DLD1 (cell line): ENCODE data around the gene MAL.

Experiments used
- in situ Hi-C: cut with HindIII; loops from 2 replicates; pipeline ENCODE4 v1.10.0; 2017; ENCODE audit warnings: low sequenced_read_pairs

Gene MAL

DNA sequence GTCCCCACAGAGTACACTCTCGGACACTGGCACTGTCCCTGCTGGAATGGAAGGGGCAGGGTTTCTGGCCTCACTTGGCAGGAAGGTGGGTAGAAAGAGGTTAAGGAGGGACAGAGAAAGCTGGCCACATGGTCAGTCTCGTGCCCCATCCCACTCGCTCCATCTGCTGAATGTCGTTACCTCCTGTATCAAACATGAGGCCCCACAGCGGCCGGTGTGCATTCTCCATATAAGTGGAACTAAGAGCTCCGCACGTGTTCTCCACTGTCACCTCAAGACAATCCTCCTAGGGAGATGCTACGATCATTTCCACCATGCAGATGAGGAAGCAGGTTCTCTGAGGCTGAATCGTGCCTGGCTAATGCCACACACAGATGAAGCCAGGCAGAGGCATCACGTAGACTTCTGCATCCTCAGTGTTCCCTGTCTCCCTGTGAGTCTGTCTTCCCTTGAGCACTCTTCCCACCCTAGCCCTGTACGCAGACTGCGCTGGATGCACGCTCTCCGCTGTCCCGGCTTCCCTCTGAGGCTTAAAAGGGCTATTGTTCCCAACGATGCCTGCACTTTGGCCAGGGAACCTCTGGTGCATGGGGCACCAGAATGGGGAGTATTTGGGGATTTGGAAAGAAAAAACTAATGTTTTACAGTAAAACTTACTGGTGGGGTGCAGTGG lies 35.1 kb downstream of the MAL start:
- in situ Hi-C loops: no loop called here

GRCh38 chr2:95061119-95061512 lies 35.6 kb downstream of the MAL start:
- in situ Hi-C loops: no loop called here

- in situ Hi-C loops: no loop called here
These were observed 36.2 kb downstream of the MAL start for GRCh38 chr2:95061601-95062183.

GRCh38 chr2:95062242-95063085 lies 37.0 kb downstream of the MAL start:
- in situ Hi-C loops: no loop called here

DNA sequence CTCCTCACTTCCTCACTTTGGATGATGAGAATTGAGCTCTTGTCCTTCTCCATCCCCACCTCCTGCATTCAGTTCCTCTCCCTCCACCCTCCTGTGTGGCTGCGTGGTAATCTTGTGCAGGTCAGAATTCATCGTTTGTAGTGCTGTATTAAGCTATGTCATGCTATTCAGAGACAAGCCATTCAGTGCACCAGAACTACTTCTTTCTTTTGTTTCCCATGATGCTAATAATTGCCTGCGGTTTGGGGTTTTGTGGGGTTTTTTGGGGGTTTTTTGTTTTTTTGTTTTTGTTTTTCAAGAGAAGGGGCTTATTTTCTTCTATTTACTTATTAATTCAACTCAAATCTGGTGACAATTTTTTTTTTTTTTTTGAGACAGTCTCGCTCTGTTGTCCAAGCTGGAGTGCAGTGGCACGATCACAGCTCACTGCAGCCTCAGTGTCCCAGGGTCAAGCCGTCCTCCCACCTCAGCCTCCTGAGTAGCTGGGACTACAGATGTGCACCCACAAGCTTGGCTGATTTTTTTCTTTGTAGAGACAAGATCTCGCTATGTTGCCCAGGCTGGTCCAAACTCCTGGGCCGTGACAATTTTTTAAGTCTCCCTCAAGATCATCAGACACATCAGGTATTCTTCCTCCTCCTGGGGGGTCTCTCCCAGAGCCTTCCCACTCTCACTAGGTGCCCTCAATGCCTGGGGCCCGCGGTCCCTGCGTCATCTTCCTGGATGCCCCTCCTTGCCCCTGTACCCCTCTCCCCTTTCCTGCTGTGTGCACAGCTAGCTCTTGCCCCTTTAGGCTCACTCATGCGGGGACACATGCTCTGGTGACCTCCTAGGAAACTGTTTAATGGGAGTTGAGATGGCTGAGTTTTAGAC lies 37.8 kb downstream of the MAL start:
- in situ Hi-C loops: no loop called here

- in situ Hi-C loops: no loop called here
These were observed 42.7 kb downstream of the MAL start for GRCh38 chr2:95068256-95068655.

DNA sequence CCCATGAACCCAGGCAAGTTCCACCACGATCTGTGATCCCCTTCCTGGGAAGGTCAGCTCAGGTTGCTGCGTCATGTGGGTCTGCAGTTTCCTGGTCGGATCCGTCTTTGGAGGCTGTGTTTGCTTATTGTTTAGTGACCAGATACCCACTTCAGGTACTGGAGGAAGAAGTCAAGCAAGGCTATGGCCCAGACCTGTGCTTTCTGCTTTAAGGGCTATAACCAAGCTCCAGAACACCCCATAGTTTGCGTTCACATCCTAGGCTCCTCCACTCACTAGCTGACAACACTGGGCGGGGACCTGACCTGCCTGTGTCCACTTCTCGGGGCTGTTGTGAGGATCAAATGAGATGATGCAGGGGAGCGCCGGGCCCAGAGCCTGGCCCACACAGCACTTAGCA lies 44.0 kb downstream of the MAL start:
- in situ Hi-C loops: no loop called here

GRCh38 chr2:95071856-95072255 lies 46.3 kb downstream of the MAL start:
- in situ Hi-C loops: no loop called here

DNA sequence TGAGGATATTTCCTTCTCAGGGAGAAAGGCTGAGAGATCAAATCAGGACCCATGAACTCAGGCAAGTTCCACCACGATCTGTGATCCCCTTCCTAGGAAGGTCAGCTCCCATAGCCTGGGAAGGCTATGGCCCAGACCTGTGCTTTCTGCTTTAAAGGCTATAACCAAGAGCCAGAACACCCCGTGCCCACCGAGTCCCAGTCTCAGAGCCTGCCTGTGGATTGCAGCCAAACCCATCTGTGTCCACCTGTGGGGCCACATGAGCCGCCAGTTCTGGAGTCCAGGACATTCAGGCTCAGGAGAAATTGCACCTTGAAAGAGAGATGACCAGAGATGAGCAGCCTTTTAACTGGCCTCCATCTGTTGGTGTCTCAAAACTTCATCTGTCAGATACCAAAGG lies 46.9 kb downstream of the MAL start:
- in situ Hi-C loops: no loop called here

GRCh38 chr2:95073856-95074662 lies 48.6 kb downstream of the MAL start:
- in situ Hi-C loops: no loop called here

- in situ Hi-C loops: no loop called here
These were observed 49.3 kb downstream of the MAL start for GRCh38 chr2:95074663-95075439.

GRCh38 chr2:95075440-95076132 lies 50.1 kb downstream of the MAL start:
- in situ Hi-C loops: no loop called here

DNA sequence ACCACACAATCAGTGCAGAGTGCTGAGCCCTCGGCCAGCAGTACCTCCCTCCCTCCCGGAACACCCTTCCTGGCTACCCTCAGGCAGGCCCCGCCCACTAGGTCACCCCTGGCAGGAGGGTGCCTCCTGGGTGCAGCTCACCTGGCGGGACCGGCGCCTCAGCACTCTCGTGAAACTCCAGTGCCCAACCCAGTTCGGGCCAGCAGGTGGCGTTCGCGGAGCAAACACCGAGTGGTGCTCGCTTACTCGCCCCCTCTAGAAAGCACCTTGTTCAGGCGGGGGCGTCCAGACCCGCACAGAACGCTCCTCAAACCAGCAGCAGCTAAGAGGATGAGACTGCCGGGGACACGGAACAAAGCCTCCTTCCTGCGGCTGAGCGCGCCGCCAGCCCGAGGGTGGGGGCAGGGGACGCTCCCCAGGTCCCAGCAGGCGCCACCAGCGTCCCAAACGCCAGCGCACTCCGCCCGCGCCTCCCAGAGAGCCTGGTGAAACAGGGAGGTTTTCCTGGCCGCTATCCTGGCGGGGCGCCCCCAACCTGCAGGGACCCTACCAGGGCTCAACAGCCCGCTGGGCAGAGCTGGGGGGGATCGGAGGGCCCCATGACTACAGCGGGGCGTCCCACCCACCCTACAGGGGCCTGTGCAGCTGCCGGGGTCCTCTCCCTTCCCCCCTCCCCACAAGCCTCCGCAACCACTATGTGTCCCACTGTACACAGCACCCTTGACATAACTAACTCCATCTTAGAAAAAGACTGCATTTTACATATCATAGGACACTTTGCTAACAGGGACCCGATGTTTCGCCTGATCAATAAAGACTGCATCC lies 51.4 kb downstream of the MAL start:
- in situ Hi-C loops: no loop called here

GRCh38 chr2:95077530-95077825 lies 52.0 kb downstream of the MAL start:
- in situ Hi-C loops: no loop called here

DNA sequence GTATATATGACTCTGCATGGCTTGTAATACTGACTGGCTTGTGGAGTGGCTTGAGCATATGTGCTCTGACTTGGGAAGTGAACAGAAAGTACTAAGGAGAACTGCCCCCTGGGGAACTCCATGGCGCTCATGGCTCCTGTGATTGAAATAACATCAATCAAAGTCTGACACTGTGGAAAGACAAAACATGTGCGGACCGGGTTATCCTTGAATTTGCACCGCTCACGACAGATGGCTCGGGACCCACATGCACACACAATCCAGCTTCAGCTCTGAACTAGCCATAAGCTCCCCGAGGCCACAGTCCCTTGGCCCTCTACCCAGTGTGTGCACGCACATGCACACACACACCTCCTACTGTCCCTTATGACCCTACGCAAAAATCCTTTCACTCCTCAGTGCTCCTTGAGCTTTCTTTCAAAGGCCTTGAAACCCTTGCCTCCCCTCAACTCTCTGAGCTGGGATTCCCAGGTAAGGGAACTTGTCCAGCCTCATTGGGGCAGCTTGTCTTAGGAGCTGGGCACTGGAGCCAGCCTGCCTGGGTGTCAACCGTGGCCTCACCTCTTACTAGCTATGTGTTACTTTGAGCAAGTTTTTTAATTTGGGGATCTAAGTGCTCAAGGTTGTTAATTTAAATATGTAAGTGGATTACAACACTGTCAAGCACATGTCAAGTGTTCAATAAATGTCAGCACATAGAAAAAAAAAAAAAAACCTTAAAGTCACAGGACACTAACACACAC lies 52.5 kb downstream of the MAL start:
- in situ Hi-C loops: no loop called here

DNA sequence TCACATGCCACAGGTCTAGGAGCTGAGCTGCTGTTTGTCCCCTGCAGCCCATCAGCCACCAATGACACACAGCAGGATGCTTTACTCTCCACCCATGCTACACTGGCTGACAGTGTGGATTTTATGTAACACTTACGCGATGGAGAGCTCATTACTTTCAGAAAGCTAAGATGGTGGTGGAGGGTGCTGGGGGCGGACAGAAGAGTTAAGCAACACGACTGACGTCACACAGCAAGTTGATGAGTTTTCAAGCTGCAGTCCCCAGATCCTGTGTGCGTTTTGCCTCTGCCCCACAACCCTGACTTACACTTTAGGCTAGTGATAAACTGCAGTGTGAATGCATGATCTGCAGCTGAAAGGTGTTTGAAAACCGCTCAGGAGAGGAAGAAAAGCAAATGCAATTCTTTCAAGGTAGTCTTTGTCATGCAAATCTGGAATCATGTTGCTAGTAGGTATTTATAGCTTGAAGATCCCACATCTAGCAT lies 53.7 kb downstream of the MAL start:
- in situ Hi-C loops: no loop called here

GRCh38 chr2:95082477-95082876 lies 57.0 kb downstream of the MAL start:
- in situ Hi-C loops: no loop called here
